Measurements from ENCODE around the gene INSRR.

Gene INSRR

GRCh38 chr1:156815961-156816422 is 42.9 kb downstream of the INSRR start:
- intact Hi-C loops (cut with DNase I; ENCODE audit: low total_unique reads), result no loop called here
- TF ChIP-seq, protein P1, sequence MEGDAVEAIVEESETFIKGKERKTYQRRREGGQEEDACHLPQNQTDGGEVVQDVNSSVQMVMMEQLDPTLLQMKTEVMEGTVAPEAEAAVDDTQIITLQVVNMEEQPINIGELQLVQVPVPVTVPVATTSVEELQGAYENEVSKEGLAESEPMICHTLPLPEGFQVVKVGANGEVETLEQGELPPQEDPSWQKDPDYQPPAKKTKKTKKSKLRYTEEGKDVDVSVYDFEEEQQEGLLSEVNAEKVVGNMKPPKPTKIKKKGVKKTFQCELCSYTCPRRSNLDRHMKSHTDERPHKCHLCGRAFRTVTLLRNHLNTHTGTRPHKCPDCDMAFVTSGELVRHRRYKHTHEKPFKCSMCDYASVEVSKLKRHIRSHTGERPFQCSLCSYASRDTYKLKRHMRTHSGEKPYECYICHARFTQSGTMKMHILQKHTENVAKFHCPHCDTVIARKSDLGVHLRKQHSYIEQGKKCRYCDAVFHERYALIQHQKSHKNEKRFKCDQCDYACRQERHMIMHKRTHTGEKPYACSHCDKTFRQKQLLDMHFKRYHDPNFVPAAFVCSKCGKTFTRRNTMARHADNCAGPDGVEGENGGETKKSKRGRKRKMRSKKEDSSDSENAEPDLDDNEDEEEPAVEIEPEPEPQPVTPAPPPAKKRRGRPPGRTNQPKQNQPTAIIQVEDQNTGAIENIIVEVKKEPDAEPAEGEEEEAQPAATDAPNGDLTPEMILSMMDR (IDR thresholded peaks at IDR 0.05), result no peak
- DNase-seq, result peak in 1 of 2 donors; percentile 57
- Histone ChIP-seq H3K4me1 (peaks cover 0 to 14% (median 12%) of the 10 kb centered on the region in 4 donors), H3K27me3 (peaks cover 0 to 7% of the 10 kb centered on the region in 2 donors), H3K4me3 (no peak overlapping the region), H3K9me3 (no peaks in the 10 kb centered on the region), H3K36me3 (no peaks in the 10 kb centered on the region), H3K27ac (peak overlapping the region in 1 of 2 donors; percentile 22)

GRCh38 chr1:156815307-156815826 is 43.5 kb downstream of the INSRR start:
- H3K9me3 ChIP-seq, result no peaks in the 10 kb centered on the region

DNA sequence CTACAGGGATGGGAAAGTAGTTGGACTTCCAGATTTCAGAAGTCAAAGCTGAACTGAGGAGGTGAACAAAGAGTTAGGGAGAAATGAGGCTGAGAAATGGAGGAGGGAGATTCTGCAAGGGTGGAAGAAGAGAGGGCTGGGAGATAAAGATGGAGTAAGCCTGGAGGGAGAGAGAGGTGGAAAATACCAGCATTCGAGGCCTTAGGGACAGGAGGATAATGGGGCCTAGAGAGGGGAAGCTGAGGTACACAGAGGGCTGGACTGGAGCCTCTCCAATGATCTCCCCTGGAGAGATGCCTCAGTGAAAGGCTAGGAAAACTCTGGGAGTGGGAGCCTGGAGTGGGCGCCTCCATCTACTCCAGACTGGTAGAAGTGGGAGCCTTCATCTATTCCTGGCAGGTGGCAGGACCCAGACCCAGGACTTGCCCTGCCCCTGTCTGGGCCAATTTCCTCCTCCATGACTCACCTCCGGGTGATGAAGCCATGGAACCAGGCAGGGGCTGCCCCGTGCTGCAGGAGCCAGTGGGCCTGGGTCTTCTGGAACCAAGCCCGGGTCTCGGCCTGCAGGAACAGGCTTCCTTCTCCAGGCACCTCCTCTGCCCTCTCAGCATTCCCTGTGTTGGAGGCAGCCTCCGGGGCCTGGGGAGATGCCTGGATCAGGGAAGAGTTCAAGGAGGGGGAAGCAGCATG is 44.2 kb downstream of the INSRR start:
- no peak overlapping the region for H3K27ac ChIP-seq
- TF ChIP-seq, protein P1 (IDR thresholded peaks at IDR 0.05), result no peak
- intact Hi-C loops (cut with DNase I; ENCODE audit: low total_unique reads), result no loop called here

More at GRCh38 chr1:156815307-156815826, 43.5 kb downstream of the INSRR start:
- TF ChIP-seq, protein P1 (IDR thresholded peaks at IDR 0.05), result no peak
- intact Hi-C loops (cut with DNase I; ENCODE audit: low total_unique reads), result no loop called here
- no peak overlapping the region for H3K4me3 ChIP-seq
- DNase-seq, result peak; percentile 59 to 72
- H3K27me3 ChIP-seq, result peaks cover 0 to 7% of the 10 kb centered on the region in 2 donors
- peaks cover 0 to 14% (median 12%) of the 10 kb centered on the region in 4 donors for H3K4me1 ChIP-seq
- no peaks in the 10 kb centered on the region for H3K36me3 ChIP-seq
- no peak overlapping the region for H3K27ac ChIP-seq

DNA sequence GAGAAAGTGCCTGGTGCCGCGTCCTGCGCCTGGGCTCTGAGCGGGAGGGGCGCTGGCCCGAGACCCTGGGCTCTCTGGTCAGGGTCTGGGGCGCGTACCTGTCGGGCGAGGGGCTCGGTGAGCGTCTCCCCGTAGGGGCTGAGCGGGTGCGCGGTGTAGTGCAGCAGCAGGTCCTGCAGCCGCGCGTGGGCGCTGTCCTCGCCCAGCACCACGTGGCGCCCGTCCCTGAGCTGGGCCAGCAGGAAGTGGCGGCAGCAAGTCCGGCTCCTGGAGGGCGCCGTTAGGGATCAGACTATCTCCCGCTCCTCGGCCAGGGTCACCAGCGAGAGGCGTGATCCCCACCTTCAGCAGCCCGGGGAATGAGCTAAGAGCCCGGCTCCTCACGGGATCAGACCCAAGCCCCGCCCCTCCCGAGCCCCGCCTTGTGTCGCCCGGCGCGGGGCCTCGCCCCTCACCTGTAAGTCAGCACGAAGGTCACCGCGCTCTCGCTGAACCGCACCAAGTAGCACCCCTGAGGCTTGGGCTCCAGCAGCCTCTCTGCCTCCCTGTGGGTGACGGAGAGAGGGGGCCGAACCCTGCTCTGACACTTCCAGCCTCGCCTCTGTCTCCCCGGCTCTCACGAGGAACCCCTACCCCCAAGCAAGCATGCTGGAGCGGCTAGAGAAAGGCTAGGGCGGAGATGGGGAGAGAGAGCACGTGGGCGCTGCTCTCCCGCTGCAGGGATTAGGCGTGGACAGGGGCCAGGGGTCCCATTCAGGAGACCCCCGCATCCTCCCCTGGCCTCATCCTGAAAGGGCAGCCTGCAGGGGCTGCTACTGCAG is 45.0 kb downstream of the INSRR start:
- H3K9me3 ChIP-seq, result no peaks in the 10 kb centered on the region
- peak overlapping the region; percentile 43 to 58 for H3K4me3 ChIP-seq
- no peaks in the 10 kb centered on the region for H3K36me3 ChIP-seq
- DNase-seq, result peak; percentile 51 to 77
- H3K4me1 ChIP-seq, result peaks cover 0 to 14% (median 12%) of the 10 kb centered on the region in 4 donors
- H3K27ac ChIP-seq, result no peak overlapping the region
- H3K27me3 ChIP-seq, result peaks cover 0 to 7% of the 10 kb centered on the region in 2 donors
- TF ChIP-seq, protein P1 (IDR thresholded peaks at IDR 0.05), result peak; percentile 39 to 56
- intact Hi-C loops (cut with DNase I; ENCODE audit: low total_unique reads), result no loop called here

More for the DNA sequence above, 44.2 kb downstream of the INSRR start:
- DNase-seq, result peak in 1 of 2 donors; percentile 63
- Histone ChIP-seq H3K4me3 (no peak overlapping the region), H3K9me3 (no peaks in the 10 kb centered on the region), H3K36me3 (no peaks in the 10 kb centered on the region), H3K4me1 (peaks cover 0 to 14% (median 12%) of the 10 kb centered on the region in 4 donors), H3K27me3 (peaks cover 0 to 7% of the 10 kb centered on the region in 2 donors)

DNA sequence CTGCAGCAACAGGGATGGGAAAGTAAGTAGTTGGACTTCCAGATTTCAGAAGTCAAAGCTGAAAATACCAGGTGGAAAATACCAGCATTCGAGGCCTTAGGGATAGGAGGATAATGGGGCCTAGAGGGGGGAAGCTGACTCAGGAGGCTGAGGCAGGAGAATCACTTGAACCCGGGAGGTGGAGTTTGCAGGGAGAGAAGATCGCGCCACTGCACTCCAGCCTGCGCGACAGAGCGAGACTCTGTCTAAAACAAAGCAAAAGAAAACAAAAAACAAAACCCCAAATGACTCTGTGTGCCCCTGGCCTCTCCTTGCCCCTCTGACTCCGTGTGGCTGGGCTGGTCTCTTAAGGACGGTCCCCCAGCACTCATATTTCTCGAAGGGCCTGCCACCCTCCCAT is 45.6 kb downstream of the INSRR start:
- Histone ChIP-seq H3K36me3 (no peaks in the 10 kb centered on the region), H3K4me1 (peaks cover 0 to 14% (median 12%) of the 10 kb centered on the region in 4 donors), H3K27ac (no peak overlapping the region), H3K27me3 (peaks cover 0 to 7% of the 10 kb centered on the region in 2 donors), H3K9me3 (no peaks in the 10 kb centered on the region), H3K4me3 (peak overlapping the region; percentile 43 to 58)
- no peak for DNase-seq
- TF ChIP-seq, protein P1 (IDR thresholded peaks at IDR 0.05), result no peak
- intact Hi-C loops (cut with DNase I; ENCODE audit: low total_unique reads), result no loop called here

Data from tibial artery (tissue), 4 donors.